HG02759 (cell line): Measurements from ENCODE around the gene INHBC.
"Not testable (repeated sequence)": the region's sequence is repeated elsewhere in the genome, so short reads cannot be mapped to it uniquely, and the experiment has no call there.

Experiments
- ATAC-seq: cut with Tn5 transposase; IDR thresholded peaks from one replicate; pipeline ENCODE4 v1.9.1; 2021; ENCODE audit warnings: mild to moderate bottlenecking, moderate library complexity; ENCODE audit not compliant: unreplicated experiment

The INHBC gene

DNA sequence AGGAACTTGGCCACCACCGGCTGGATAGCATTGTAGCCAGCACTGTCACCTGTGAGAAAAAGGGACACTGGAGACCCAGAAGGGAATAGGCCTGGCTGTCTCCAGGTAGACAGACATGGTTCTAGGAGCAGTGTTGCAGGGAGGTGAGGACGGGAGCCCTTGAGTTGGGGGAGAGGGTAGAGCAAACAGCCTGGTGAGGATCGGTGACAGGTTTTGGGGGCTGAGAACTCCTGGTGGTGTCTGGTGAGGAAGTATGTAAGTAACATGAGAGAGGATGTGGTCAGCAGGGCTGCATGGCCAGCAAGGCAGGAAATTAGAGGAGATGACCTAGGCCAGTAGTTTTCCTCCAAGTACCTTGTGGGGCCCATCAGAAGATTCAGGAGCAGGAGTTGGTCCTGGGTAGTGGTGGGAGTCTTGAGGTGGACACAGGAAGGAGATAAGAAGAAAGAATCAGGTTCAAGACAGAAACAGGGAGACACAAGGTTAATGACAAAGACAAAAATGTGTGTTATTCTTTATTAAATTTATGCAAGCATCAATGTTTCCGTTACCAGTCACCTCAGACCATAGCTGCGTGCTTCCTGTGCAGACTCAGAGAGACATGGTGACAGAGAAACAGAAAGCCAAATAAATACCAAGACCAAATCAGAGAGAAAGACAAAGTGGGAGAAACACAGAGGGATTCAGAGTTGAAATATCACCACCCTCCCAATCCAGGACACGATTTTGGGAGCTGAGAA lies 45.0 kb downstream of the INHBC start, which contains the start of gene ARHGAP9:
ARHGAP9 (minus strand) TSS at position 491 of the 740 bp plus-strand sequence; CDS start at position 31, 460 bp downstream.
- ATAC-seq = no peak

DNA sequence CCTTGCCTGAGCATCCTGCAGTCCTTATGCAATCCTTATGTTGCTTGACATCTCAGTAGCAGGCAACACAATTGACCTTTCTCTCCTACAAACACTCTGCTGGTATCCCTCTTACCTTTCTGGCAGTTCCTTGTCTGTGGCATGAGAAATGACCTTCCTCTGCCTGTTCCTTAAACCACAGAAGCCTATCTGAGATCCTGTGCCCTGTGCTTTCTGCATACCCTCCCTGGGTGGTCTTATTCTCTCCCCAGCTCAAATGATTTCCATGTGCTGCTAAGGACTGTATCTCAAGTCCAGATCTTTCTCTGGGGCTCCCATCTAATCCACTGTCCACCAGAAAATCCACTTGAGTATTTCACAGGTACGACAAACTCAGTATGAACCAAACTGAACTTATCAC lies 47.1 kb downstream of the INHBC start:
- ATAC-seq = no peak

- ATAC-seq = no peak
Measured at GRCh38 chr12:57483466-57483865, 48.9 kb downstream of the INHBC start.

DNA sequence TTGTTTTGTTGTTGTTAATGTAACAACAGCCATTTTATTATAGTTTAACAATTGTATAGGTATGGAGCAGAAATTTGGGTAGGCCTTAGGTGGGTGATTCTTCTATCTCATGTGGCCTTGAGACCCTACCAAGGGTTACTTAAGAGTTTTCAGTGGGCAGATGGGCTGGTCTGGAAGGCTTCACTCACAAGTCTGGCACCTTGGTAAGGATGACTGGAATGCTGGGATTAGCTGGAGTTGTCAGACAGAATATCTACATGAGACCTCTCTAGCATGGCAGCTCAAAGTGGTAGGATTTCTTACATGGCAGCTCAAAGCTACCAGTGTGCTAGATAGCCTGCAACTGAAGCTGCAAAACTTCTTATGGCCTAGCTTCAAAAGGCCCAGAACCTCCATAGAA lies 51.1 kb downstream of the INHBC start:
- no peak for ATAC-seq

DNA sequence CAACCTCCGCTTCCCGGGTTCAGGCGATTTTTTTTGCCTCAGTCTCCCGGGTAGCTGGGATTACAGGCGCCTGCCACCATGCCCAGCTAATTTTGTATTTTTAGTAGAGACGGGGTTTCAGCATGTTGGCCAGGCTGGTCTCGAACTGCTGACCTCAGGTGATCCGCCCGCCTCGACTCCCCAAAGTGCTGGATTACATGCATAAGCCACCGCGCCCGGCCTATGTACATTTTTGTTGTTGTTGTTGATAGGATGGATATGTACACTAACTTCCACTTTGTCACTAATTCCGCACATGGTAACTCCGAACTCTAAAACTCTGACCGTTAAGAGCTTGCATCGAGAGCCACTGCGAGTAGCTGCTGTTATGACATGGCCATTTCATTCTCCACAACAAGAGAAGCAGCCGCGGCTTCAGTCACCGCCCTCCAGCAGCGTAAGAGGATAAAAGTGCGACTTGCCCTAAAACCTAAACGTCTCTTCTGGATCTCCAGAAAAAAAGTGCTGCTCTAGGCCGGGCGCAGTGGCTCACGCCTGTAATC lies 52.5 kb downstream of the INHBC start:
- ATAC-seq = no peak

- peak; percentile 98 for ATAC-seq
Measured at GRCh38 chr12:57487597-57488401, 53.2 kb downstream of the INHBC start, which contains the start of gene MARS1. MARS1 (plus strand) TSS chr12:57488068; CDS start chr12:57488091, 23 bp downstream.

- no peak for ATAC-seq
Measured at GRCh38 chr12:57488402-57489156, 54.0 kb downstream of the INHBC start.

GRCh38 chr12:57489157-57489641 lies 54.6 kb downstream of the INHBC start:
- no peak for ATAC-seq

- no peak for ATAC-seq
Measured at GRCh38 chr12:57490126-57490525, 55.5 kb downstream of the INHBC start.

DNA sequence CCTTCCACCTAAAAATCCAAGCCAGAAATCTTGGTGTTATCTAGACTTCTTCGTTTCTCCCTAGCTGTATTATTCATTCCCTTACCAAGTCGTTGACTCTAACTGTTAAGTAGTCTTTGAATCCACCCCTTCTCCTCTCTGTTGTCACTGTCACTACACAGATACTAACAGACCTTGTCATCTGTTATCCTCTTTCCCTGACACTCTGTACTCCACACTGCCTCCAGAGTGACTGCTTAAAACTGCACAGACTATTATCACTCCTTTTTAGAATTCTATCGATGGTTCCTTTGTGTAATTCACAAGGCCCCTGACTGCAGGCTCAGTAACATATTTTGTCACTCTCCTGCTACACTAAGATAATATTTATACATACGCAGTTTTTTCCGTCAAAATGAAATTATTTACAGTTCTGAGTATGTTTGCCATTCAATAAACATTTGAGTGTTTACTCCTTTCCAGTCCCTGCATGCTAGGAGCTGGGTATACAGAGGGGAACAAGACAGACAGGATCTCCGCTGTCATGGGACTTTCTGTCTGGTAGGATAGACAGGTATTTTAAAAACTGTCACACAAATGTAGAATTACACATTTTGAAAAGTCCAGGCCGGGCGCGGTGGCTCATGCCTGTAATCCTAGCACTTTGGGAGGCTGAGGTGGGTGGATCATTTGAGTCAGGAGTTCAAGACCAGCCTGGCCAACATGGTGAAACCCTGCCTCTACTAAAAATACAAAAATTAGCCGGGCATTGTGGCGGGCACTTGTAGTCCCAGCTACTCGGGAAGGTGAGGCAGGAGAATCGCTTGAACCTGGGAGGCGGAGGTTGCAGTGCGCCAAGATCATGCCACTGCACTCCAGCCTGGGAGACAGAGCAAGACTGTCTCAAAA lies 57.1 kb downstream of the INHBC start:
- no peak for ATAC-seq

GRCh38 chr12:57495051-57495701 lies 60.6 kb downstream of the INHBC start:
- not testable (repeated sequence) for ATAC-seq

GRCh38 chr12:57496822-57497221 lies 62.2 kb downstream of the INHBC start:
- ATAC-seq = no peak

DNA sequence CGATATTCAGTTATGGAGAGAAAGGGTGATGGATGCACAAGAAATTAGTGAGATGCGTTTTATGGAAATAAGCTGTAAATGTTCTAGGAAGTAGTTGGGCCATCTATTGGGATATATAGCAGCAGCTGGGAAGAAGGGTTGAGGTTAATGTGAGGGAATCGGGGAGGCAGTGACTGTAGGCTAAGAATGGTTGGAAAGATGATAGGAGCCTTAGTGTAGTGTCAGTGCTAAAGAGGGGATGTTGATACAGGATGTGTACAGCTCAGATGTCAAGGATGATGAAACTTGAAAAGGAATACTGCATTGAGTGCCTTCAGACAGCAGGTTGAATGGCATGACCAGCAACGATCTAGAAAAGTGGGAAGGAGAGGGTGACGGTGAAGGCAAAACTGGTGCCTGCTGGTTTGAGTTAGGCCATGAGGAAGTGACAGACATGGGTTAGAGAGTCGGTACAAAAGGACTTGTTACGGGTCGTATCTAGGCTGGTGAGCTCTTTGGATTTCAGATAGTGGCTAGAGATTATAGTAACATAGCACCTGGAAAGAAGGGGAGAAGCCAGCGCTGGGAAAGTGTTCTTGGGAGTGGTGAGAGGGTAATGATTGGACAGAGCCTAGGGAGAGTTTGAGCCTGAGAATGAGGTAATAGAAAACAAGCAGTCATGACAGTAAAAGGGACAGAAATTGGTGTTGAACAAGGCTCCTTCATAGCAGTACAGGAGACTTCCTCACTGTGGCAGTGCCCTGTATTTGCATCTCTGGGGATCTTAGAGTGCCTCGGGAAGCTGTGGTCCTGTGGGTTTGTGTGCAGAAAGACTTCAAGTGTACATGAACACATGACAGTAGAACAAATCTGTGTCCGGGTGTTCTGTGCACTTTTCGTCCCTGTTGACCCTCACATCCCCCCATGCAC lies 62.9 kb downstream of the INHBC start:
- no peak for ATAC-seq

DNA sequence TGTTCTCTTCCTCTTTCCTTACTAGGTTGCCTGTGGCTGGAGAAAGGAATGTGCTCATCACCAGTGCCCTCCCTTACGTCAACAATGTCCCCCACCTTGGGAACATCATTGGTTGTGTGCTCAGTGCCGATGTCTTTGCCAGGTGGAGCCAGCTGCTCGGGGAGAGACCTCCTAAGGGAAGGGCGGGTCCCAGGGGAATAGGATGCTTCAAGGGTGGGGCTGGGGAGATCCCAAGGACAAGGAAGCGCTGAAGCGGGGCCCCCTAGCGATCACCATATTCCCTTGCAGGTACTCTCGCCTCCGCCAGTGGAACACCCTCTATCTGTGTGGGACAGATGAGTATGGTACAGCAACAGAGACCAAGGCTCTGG lies 63.5 kb downstream of the INHBC start:
- ATAC-seq = no peak

GRCh38 chr12:57498571-57498970 lies 64.0 kb downstream of the INHBC start:
- no peak for ATAC-seq

DNA sequence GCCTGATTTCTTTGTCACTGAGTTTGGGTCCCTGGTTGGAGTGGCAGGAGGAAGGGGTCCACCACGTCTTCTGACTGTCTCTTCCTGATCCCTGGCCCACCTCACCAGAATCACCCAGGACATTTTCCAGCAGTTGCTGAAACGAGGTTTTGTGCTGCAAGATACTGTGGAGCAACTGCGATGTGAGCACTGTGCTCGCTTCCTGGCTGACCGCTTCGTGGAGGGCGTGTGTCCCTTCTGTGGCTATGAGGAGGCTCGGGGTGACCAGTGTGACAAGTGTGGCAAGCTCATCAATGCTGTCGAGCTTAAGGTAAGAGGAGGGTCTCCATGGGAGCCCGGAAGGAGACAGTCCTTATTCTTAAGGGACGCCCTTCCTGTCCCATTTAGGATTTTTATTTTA lies 65.6 kb downstream of the INHBC start:
- ATAC-seq = no peak
